Measurements from ENCODE around the gene DSP. TPM values are rescaled to one million over a fixed set of nuclear protein-coding genes. Genes with fewer than 3 reads are reported as not detected.

The DSP gene
- total and polyA plus RNA-seq, 2 of the 13 experiments (the other 11 are each of a cell fraction or from before 2014, with no cell fraction given): 89.8 to 117 TPM

DNA sequence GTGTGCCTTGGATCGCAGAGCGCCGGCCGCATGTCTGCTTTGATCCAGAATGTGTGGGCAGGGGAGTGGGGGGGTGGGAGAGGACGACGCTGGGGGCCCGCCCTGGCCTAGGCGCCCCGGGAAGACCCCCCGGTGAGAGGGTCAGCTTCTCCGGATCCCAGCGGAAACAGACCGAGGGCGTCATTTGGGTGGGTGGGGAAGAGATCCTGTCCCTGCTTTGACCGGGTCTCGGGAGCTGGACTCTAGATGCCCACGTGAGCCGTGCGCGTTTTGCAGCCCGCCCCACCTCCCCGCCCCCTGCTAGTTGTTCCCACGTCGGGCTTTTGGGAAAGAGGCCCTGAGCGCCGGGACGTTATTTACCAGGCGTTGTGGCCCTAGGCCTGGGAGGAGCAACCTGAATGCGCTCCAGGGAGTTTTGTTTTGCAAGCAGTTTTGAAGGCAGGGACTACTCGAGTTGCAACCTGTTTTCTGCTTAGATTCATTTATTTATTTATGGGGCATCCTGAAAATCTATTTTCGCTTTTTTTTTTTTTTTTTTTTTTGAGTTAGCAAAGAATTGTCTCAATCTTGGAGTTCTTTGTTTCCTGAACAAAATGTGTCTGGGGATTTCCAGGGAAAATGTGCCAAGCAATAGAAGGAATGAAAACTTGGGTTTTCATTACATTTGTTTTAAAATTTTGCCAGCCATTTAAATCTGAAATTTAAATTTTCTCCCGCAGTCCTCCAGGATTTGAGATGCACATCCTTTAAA is 1.6 kb downstream of the DSP start (continued):
- TF ChIP-seq, protein P1, sequence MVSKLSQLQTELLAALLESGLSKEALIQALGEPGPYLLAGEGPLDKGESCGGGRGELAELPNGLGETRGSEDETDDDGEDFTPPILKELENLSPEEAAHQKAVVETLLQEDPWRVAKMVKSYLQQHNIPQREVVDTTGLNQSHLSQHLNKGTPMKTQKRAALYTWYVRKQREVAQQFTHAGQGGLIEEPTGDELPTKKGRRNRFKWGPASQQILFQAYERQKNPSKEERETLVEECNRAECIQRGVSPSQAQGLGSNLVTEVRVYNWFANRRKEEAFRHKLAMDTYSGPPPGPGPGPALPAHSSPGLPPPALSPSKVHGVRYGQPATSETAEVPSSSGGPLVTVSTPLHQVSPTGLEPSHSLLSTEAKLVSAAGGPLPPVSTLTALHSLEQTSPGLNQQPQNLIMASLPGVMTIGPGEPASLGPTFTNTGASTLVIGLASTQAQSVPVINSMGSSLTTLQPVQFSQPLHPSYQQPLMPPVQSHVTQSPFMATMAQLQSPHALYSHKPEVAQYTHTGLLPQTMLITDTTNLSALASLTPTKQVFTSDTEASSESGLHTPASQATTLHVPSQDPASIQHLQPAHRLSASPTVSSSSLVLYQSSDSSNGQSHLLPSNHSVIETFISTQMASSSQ (IDR thresholded peaks at IDR 0.05; ENCODE audit: low read depth): no peak
- TF ChIP-seq, protein P1 (CRISPR knock-in tag; IDR thresholded peaks at IDR 0.05; ENCODE audit: borderline replicate concordance): peak; percentile 65; the same call in 1 of the 2 replicates
- TF ChIP-seq KDM5A (IDR thresholded peaks at IDR 0.05; ENCODE audit: borderline replicate concordance, low read length) (peak; percentile 52; the same call in 1 of the 2 replicates), SNAPC2 (CRISPR knock-in tag; IDR thresholded peaks at IDR 0.05) (no peak), NFE2 (CRISPR knock-in tag; IDR thresholded peaks at IDR 0.05) (no peak), ZNF205 (CRISPR knock-in tag; IDR thresholded peaks at IDR 0.05) (no peak), ZNF12 (CRISPR knock-in tag; IDR thresholded peaks at IDR 0.05) (no peak), CENPX (CRISPR knock-in tag; IDR thresholded peaks at IDR 0.05) (no peak), ZFP37 (CRISPR knock-in tag; IDR thresholded peaks at IDR 0.05; ENCODE audit: borderline replicate concordance) (no peak; the same call in 1 of the 2 replicates), THAP11 (CRISPR knock-in tag; IDR thresholded peaks at IDR 0.05) (peak; percentile 69; the same call in 1 of the 2 replicates)
- TF ChIP-seq, protein P2, sequence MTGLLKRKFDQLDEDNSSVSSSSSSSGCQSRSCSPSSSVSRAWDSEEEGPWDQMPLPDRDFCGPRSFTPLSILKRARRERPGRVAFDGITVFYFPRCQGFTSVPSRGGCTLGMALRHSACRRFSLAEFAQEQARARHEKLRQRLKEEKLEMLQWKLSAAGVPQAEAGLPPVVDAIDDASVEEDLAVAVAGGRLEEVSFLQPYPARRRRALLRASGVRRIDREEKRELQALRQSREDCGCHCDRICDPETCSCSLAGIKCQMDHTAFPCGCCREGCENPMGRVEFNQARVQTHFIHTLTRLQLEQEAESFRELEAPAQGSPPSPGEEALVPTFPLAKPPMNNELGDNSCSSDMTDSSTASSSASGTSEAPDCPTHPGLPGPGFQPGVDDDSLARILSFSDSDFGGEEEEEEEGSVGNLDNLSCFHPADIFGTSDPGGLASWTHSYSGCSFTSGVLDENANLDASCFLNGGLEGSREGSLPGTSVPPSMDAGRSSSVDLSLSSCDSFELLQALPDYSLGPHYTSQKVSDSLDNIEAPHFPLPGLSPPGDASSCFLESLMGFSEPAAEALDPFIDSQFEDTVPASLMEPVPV (CRISPR knock-in tag; IDR thresholded peaks at IDR 0.05): 0 out of 2 replicates have a peak, but pooled peaks have one; percentile 56
- TF ChIP-seq, protein P3, sequence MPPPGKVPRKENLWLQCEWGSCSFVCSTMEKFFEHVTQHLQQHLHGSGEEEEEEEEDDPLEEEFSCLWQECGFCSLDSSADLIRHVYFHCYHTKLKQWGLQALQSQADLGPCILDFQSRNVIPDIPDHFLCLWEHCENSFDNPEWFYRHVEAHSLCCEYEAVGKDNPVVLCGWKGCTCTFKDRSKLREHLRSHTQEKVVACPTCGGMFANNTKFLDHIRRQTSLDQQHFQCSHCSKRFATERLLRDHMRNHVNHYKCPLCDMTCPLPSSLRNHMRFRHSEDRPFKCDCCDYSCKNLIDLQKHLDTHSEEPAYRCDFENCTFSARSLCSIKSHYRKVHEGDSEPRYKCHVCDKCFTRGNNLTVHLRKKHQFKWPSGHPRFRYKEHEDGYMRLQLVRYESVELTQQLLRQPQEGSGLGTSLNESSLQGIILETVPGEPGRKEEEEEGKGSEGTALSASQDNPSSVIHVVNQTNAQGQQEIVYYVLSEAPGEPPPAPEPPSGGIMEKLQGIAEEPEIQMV (CRISPR knock-in tag; IDR thresholded peaks at IDR 0.05; ENCODE audit: low read depth): no peak
- TF ChIP-seq, protein P4, sequence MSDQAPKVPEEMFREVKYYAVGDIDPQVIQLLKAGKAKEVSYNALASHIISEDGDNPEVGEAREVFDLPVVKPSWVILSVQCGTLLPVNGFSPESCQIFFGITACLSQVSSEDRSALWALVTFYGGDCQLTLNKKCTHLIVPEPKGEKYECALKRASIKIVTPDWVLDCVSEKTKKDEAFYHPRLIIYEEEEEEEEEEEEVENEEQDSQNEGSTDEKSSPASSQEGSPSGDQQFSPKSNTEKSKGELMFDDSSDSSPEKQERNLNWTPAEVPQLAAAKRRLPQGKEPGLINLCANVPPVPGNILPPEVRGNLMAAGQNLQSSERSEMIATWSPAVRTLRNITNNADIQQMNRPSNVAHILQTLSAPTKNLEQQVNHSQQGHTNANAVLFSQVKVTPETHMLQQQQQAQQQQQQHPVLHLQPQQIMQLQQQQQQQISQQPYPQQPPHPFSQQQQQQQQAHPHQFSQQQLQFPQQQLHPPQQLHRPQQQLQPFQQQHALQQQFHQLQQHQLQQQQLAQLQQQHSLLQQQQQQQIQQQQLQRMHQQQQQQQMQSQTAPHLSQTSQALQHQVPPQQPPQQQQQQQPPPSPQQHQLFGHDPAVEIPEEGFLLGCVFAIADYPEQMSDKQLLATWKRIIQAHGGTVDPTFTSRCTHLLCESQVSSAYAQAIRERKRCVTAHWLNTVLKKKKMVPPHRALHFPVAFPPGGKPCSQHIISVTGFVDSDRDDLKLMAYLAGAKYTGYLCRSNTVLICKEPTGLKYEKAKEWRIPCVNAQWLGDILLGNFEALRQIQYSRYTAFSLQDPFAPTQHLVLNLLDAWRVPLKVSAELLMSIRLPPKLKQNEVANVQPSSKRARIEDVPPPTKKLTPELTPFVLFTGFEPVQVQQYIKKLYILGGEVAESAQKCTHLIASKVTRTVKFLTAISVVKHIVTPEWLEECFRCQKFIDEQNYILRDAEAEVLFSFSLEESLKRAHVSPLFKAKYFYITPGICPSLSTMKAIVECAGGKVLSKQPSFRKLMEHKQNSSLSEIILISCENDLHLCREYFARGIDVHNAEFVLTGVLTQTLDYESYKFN (CRISPR knock-in tag; conservative IDR thresholded peaks at IDR 0.05): peak; percentile 60; the same call in 1 of the 2 replicates
- TF ChIP-seq, protein P5, sequence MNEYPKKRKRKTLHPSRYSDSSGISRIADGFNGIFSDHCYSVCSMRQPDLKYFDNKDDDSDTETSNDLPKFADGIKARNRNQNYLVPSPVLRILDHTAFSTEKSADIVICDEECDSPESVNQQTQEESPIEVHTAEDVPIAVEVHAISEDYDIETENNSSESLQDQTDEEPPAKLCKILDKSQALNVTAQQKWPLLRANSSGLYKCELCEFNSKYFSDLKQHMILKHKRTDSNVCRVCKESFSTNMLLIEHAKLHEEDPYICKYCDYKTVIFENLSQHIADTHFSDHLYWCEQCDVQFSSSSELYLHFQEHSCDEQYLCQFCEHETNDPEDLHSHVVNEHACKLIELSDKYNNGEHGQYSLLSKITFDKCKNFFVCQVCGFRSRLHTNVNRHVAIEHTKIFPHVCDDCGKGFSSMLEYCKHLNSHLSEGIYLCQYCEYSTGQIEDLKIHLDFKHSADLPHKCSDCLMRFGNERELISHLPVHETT (CRISPR knock-in tag; conservative IDR thresholded peaks at IDR 0.05): 0 out of 2 replicates have a peak, but pooled peaks have one; percentile 66
